A673 (cell line): ENCODE measurements around the gene CNOT3.

Experiments used
- CTCF ChIP-seq: fragments of 300-800, 200-600 bp; sonication (generic); conservative IDR thresholded peaks from 2 replicates; pipeline ENCODE4 v1.5.1; 2017; ENCODE audit warnings: low read depth, mild to moderate bottlenecking, antibody characterized with exemption, low read length, moderate library complexity, mixed read lengths
- EZH2 ChIP-seq: fragments of 200-600 bp; sonication (generic); IDR thresholded peaks from 2 replicates; pipeline ENCODE4 v1.6.1; 2017; ENCODE audit warnings: borderline replicate concordance, low read depth, mild to moderate bottlenecking, mixed read lengths, antibody characterized with exemption, low read length; ENCODE audit not compliant: poor library complexity, severe bottlenecking

GRCh38 chr19:54115109-54116063 is 22.2 kb upstream of the CNOT3 start, which contains the start of the genes PRPF31 and TFPT:
- TF ChIP-seq CTCF, result no peak
- no peak for TF ChIP-seq EZH2
